ENCODE data around the gene CHI3L2.

CHI3L2 gene

DNA sequence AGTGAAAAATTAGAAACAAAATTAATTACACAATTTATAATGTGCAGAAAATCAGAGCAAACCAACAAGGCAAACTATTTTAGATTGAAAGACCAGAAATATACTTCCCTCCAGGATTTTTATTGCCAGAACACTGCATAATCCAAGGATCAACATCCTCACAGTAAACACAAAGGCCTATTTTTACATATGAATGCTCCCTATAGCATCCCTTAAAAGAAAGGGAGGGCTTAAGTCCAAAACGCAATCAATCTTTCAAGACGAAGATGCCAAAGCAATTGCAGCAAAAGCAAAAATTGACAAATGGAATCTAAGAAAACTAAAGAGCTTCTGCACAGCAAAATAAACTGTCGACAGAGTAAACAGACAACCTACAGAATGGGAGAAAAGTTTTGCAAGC, 44.6 kb downstream of the CHI3L2 start:
- Histone ChIP-seq H3K27me3 (ENCODE audit: control insufficient read depth, insufficient read depth, low read length) (peaks cover 4% of the 10 kb centered on the region), H3K36me3 (ENCODE audit: control insufficient read depth, insufficient read depth, low read length) (no peaks in the 10 kb centered on the region)

DNA sequence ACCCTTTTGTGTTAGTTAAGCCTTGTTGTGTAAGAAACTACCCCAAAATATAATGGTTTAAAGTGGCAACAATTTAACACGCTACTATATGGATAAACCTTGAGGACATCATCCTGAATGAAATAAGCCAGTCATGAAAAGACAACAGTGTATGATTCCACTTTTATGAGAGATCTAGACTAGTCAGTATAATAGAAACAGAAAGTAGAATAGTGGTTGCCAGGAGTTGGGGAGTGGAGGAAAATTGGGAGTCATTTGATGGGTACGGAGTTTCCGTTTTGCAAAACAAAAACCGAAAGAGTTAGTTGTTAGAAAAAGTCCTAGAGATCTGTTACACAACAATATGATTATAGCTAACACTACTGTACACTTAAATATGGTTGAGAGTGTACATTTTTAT, 47.1 kb downstream of the CHI3L2 start:
- Histone ChIP-seq H3K9me3 (ENCODE audit: control insufficient read depth, insufficient read depth, low read length) (no peaks in the 10 kb centered on the region), H3K4me3 (ENCODE audit: low read depth, low read length) (no peak overlapping the region), H3K4me1 (ENCODE audit: control insufficient read depth, insufficient read depth, low read length) (peaks cover 6% of the 10 kb centered on the region), H3K36me3 (ENCODE audit: control insufficient read depth, insufficient read depth, low read length) (no peaks in the 10 kb centered on the region), H3K9ac (ENCODE audit: low read depth, low read length) (no peak overlapping the region), H3K27me3 (ENCODE audit: control insufficient read depth, insufficient read depth, low read length) (peaks cover 4% of the 10 kb centered on the region)

More for the DNA sequence above, 44.6 kb downstream of the CHI3L2 start:
- peaks cover 6% of the 10 kb centered on the region for H3K4me1 ChIP-seq (ENCODE audit: control insufficient read depth, insufficient read depth, low read length)
- no peak overlapping the region for H3K9ac ChIP-seq (ENCODE audit: low read depth, low read length)
- H3K9me3 ChIP-seq (ENCODE audit: control insufficient read depth, insufficient read depth, low read length) = no peaks in the 10 kb centered on the region
- no peak overlapping the region for H3K4me3 ChIP-seq (ENCODE audit: low read depth, low read length)

DNA sequence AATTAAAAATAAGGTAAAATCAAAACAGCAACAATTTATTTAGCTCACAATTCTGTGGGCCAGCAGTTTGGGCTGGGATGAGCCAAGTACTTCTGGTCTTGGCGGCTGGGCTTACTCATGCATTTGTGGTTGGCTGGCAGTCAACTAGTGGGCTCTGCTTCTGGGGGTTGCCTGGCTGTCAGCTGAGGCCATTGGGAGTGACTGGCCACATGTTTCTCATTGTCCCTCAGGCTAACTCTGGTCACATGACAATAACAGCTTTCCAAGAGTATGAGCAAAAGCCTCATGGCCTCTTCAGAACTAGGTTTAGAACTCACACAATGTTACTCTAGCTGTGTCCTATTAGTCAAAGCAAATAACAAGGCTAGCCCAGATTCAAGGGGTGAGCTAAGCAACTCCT, 47.6 kb downstream of the CHI3L2 start:
- Histone ChIP-seq H3K9ac (ENCODE audit: low read depth, low read length) (no peak overlapping the region), H3K27me3 (ENCODE audit: control insufficient read depth, insufficient read depth, low read length) (peaks cover 3% of the 10 kb centered on the region), H3K9me3 (ENCODE audit: control insufficient read depth, insufficient read depth, low read length) (no peaks in the 10 kb centered on the region), H3K36me3 (ENCODE audit: control insufficient read depth, insufficient read depth, low read length) (no peaks in the 10 kb centered on the region), H3K4me3 (ENCODE audit: low read depth, low read length) (no peak overlapping the region), H3K4me1 (ENCODE audit: control insufficient read depth, insufficient read depth, low read length) (peaks cover 6% of the 10 kb centered on the region)

DNA sequence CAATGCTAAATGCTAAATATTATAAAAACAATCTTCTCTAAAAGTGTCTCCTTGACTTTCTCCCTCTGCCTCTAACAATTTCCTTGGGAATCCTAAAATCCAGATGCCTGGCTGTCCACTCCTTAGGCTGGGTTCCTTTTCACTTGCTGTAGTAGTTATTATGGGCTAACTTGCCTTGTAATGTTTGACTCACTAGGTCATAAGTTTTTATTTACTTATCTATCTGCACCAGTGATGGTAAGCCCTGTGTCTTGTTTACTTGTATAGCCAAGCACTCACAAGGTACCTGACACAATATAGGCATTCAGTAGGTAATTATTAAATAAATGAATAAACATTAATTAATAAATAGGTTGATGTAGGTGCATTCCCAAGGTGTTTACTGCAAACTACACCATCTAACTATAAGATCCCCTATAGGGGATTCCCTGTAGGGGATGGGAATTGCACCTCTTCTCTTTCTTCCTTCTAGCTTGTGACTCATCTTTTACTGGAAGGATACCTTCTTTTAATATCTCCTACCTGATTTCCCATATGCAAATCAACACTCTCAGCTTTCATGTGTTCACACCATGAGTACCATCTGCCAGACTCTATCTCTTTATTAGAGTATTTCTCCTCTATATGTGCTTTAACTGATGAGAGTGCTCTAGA, 48.4 kb downstream of the CHI3L2 start:
- Histone ChIP-seq H3K9ac (ENCODE audit: low read depth, low read length) (no peak overlapping the region), H3K4me1 (ENCODE audit: control insufficient read depth, insufficient read depth, low read length) (peaks cover 6% of the 10 kb centered on the region), H3K4me3 (ENCODE audit: low read depth, low read length) (no peak overlapping the region), H3K27me3 (ENCODE audit: control insufficient read depth, insufficient read depth, low read length) (no peaks in the 10 kb centered on the region), H3K9me3 (ENCODE audit: control insufficient read depth, insufficient read depth, low read length) (no peaks in the 10 kb centered on the region), H3K36me3 (ENCODE audit: control insufficient read depth, insufficient read depth, low read length) (no peaks in the 10 kb centered on the region)

DNA sequence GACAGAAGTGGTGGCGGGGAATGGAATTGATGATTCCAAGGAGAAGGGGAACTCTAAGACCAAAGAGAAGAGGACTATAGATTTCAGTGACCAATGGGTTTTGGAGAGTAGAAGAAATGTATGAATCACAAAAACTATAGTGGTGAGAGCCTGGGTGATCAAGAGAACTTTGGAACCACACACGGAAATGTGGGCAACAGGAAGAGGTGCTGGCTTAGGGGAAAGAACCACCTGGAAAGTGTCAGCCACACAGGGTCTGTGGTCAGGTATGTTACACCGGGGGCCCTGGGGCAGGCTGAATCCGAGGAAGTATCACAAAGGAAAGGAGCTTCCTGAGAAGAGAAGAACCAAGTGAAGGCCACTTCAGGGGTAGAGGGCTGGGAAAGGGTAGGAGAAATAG, 51.6 kb downstream of the CHI3L2 start:
- Histone ChIP-seq H3K27me3 (ENCODE audit: control insufficient read depth, insufficient read depth, low read length) (no peaks in the 10 kb centered on the region), H3K9me3 (ENCODE audit: control insufficient read depth, insufficient read depth, low read length) (no peaks in the 10 kb centered on the region), H3K9ac (ENCODE audit: low read depth, low read length) (no peak overlapping the region), H3K36me3 (ENCODE audit: control insufficient read depth, insufficient read depth, low read length) (no peaks in the 10 kb centered on the region), H3K4me3 (ENCODE audit: low read depth, low read length) (no peak overlapping the region), H3K4me1 (ENCODE audit: control insufficient read depth, insufficient read depth, low read length) (no peaks in the 10 kb centered on the region)

DNA sequence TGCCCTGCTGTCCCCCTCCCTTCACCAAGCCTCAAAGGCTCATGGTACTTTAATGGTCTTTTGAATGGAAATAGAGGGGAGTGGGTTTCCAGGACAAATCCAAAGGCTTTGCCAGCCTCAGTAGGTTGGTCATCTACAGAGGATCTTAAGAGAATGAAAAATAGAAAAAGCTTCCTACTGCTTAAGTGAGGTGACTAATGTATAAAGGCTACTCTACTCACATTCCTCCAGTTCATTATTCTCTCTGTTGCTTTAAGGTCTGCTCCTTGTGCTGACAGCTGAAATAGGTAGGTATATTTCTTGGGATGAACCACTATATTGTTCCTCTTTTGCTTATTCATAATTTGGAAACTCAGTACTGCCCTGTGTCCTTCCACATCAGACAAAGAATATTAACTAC, 52.8 kb downstream of the CHI3L2 start:
- H3K4me1 ChIP-seq (ENCODE audit: control insufficient read depth, insufficient read depth, low read length) = no peaks in the 10 kb centered on the region
- no peaks in the 10 kb centered on the region for H3K9me3 ChIP-seq (ENCODE audit: control insufficient read depth, insufficient read depth, low read length)
- H3K36me3 ChIP-seq (ENCODE audit: control insufficient read depth, insufficient read depth, low read length) = no peaks in the 10 kb centered on the region
- H3K27me3 ChIP-seq (ENCODE audit: control insufficient read depth, insufficient read depth, low read length) = no peaks in the 10 kb centered on the region
- no peak overlapping the region for H3K4me3 ChIP-seq (ENCODE audit: low read depth, low read length)
- H3K9ac ChIP-seq (ENCODE audit: low read depth, low read length) = no peak overlapping the region

DNA sequence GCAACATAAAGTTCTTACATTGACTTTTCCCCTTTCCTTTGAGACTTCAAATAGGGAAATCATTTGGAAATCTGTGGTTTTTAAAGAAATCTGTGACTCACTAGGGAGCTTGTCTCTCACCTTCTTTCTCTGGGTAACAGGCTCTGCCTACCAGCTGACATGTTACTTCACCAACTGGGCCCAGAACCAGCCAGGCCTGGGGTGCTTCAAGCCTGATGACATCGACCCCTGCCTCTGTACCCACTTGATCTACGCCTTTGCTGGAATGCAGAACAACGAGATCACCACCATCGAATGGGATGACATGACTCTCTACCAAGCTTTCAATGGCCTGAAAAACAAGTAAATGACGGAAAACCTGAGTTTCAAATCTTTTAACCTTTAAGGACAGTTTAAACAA, 53.9 kb downstream of the CHI3L2 start:
- Histone ChIP-seq H3K9me3 (ENCODE audit: control insufficient read depth, insufficient read depth, low read length) (no peaks in the 10 kb centered on the region), H3K27me3 (ENCODE audit: control insufficient read depth, insufficient read depth, low read length) (no peaks in the 10 kb centered on the region), H3K9ac (ENCODE audit: low read depth, low read length) (no peak overlapping the region), H3K4me3 (ENCODE audit: low read depth, low read length) (no peak overlapping the region), H3K4me1 (ENCODE audit: control insufficient read depth, insufficient read depth, low read length) (no peaks in the 10 kb centered on the region), H3K36me3 (ENCODE audit: control insufficient read depth, insufficient read depth, low read length) (no peaks in the 10 kb centered on the region)

DNA sequence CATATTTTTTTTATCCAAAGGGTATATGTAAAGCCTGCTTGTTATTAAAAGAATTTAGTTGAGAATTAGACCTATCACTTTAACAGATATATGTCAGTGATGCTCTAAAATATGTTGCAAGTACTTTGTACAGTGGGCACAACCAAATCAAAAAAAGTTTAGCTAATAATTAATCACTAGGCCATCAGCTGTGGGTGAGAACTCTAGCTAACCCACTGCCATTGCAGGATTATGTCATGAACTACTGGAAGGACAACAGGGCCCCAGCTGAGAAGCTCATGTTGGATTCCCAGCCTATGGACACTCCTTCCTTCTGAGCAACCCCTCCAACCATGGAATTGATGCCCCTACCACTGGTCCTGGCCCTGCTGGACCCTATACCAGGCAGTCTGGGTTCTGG, 56.3 kb downstream of the CHI3L2 start:
- no peaks in the 10 kb centered on the region for H3K27me3 ChIP-seq (ENCODE audit: control insufficient read depth, insufficient read depth, low read length)
- H3K4me1 ChIP-seq (ENCODE audit: control insufficient read depth, insufficient read depth, low read length) = no peaks in the 10 kb centered on the region

DNA sequence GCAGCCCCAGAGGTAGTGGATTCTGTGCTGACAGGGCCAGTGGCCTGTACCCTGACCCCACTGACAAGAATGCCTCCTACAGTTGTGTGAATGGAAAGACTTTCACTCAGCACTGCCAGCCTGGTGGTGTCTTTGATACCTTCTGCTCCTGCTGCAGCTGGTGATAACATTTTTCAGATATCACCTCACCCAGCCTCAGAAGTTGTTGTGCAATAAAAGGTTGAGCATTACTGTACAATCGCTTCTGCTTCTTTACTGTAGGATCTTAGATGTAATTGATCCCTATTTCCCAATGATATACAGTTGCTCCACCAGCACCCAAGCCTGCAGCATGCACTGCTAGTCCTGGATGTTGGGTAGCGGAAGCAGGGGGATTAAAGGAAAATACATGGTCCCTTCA, 58.4 kb downstream of the CHI3L2 start:
- no peaks in the 10 kb centered on the region for H3K27me3 ChIP-seq (ENCODE audit: control insufficient read depth, insufficient read depth, low read length)

More for the DNA sequence above, 56.3 kb downstream of the CHI3L2 start:
- H3K9me3 ChIP-seq (ENCODE audit: control insufficient read depth, insufficient read depth, low read length) = no peaks in the 10 kb centered on the region
- H3K9ac ChIP-seq (ENCODE audit: low read depth, low read length) = no peak overlapping the region
- no peak overlapping the region for H3K4me3 ChIP-seq (ENCODE audit: low read depth, low read length)
- H3K36me3 ChIP-seq (ENCODE audit: control insufficient read depth, insufficient read depth, low read length) = no peaks in the 10 kb centered on the region

DNA sequence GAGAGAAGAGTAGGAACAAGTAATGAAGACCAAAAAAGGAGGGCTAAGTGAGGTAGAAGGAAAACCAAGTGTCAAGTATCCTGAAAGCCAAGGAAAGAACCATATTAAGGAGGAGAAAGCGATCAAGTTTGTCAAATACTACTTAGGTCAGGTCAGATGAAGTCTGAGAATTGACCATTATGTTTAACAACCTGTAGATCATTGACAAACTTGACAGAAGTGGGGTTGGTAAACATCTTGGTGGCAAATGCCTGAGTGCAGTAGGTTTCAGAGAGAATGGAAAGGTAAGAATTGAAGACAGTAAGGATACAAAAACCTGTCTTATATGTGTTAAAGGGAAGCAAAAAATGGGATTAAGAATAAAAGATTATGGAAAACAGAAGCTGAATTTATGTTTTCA, 59.4 kb downstream of the CHI3L2 start:
- no peaks in the 10 kb centered on the region for H3K36me3 ChIP-seq (ENCODE audit: control insufficient read depth, insufficient read depth, low read length)
- no peak overlapping the region for H3K4me3 ChIP-seq (ENCODE audit: low read depth, low read length)
- H3K4me1 ChIP-seq (ENCODE audit: control insufficient read depth, insufficient read depth, low read length) = no peaks in the 10 kb centered on the region
- H3K9ac ChIP-seq (ENCODE audit: low read depth, low read length) = no peak overlapping the region
- H3K9me3 ChIP-seq (ENCODE audit: control insufficient read depth, insufficient read depth, low read length) = no peaks in the 10 kb centered on the region
- H3K27me3 ChIP-seq (ENCODE audit: control insufficient read depth, insufficient read depth, low read length) = no peaks in the 10 kb centered on the region

More for the DNA sequence above, 58.4 kb downstream of the CHI3L2 start:
- H3K9me3 ChIP-seq (ENCODE audit: control insufficient read depth, insufficient read depth, low read length) = no peaks in the 10 kb centered on the region
- H3K36me3 ChIP-seq (ENCODE audit: control insufficient read depth, insufficient read depth, low read length) = no peaks in the 10 kb centered on the region
- no peak overlapping the region for H3K9ac ChIP-seq (ENCODE audit: low read depth, low read length)
- no peaks in the 10 kb centered on the region for H3K4me1 ChIP-seq (ENCODE audit: control insufficient read depth, insufficient read depth, low read length)
- no peak overlapping the region for H3K4me3 ChIP-seq (ENCODE audit: low read depth, low read length)

DNA sequence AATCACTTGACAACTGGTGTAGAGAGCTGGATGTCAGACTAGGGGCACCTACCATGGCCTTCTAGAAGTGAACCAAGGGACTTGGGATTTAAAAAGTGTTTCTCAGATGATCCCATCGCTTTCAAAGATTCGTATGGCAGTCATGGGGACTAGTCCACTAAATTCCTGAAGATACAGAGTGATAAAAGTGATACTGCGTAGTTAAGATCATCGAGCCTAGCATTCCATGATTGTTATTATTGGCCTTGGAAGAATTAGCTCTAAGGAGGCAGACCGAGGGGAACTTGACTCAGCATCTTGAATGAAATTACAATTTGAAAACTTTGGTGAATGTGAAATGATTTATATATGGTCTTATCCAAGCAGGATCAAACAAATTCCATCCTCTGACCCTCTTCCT, 61.9 kb downstream of the CHI3L2 start:
- Histone ChIP-seq H3K4me1 (ENCODE audit: control insufficient read depth, insufficient read depth, low read length) (no peaks in the 10 kb centered on the region), H3K9ac (ENCODE audit: low read depth, low read length) (no peak overlapping the region), H3K4me3 (ENCODE audit: low read depth, low read length) (no peak overlapping the region), H3K9me3 (ENCODE audit: control insufficient read depth, insufficient read depth, low read length) (no peaks in the 10 kb centered on the region), H3K36me3 (ENCODE audit: control insufficient read depth, insufficient read depth, low read length) (no peaks in the 10 kb centered on the region), H3K27me3 (ENCODE audit: control insufficient read depth, insufficient read depth, low read length) (no peaks in the 10 kb centered on the region)

DNA sequence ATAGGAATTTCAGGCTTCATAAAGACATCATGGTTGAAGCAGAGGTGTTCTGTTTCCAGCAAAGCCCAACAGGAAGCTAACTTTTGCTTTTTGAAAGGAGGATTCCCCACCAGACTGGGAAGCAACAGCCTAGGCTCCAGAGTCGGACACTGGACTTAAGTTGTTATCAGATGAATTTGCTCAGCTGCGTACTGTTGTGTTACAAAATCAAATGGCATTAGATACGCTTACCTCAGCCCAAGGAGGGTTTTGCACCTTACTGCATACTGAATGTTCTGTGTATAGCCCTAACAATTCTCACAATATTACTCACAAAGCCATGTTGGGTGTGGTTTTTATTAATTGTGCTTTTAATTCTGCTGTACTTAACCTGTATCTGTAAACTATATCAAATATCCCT, 62.6 kb downstream of the CHI3L2 start:
- Histone ChIP-seq H3K9ac (ENCODE audit: low read depth, low read length) (no peak overlapping the region), H3K27me3 (ENCODE audit: control insufficient read depth, insufficient read depth, low read length) (no peaks in the 10 kb centered on the region), H3K4me3 (ENCODE audit: low read depth, low read length) (no peak overlapping the region), H3K36me3 (ENCODE audit: control insufficient read depth, insufficient read depth, low read length) (no peaks in the 10 kb centered on the region), H3K9me3 (ENCODE audit: control insufficient read depth, insufficient read depth, low read length) (no peaks in the 10 kb centered on the region), H3K4me1 (ENCODE audit: control insufficient read depth, insufficient read depth, low read length) (no peaks in the 10 kb centered on the region)
